Measurements from ENCODE around the gene CUBN. TPM values are rescaled to one million over a fixed set of nuclear protein-coding genes. Genes with fewer than 3 reads are reported as not detected.

Gene CUBN
- total RNA-seq, 1 experiment from 2014 or later, result 0.46 TPM

DNA sequence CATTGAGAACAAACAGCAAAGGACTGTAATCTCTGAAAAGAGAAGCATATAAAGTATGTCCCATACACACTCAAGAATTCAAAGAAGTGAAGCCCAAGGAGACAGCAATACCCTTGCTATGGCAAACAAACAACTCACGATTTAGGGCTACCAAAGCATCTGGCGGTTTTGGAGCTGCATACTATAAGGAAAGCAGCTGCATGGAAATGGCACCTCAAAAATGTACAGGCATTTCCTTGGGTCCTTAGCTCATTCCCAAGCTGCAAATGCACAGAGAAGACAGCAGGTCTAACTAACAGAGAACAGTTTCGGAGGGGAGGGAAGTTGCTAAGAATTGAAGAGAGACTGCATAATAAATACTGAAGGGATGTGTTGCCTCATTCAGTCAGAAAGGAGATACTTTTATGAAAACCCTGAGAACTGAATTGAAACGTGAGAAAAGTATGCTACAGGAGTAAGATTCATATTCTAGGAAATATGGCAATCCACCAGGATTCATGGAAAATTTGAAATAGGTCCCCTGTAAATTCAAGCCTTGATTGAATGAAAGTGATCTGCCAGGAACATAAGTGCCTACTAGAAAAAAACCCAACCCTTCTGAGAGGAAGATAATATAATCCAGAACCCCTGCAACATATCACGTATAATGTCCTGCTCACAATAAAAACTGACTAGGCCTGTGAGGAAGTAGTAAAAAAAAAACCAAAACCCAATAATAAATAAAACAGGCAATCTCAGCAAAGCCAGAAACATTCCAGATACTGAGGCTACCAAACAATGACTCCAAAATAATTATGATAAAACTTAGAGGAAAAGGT, 36.4 kb downstream of the CUBN start:
- Mint-ChIP-seq H3K27me3 (ENCODE audit: low read depth) (no peaks in the 10 kb centered on the region), H3K4me3 (no peak overlapping the region), H3K4me1 (peaks cover 7% of the 10 kb centered on the region; the same call in 1 of the 2 replicates), H3K27ac (no peak overlapping the region), H3K9me3 (peaks cover 22% of the 10 kb centered on the region), H3K36me3 (no peaks in the 10 kb centered on the region)
- no peak for DNase-seq (ENCODE audit: low spot score)
- ATAC-seq, result no peak
- ChIA-PET POLR2A (no interaction called here), CTCF (no interaction called here)
- TF ChIP-seq NR3C1 (CRISPR knock-in tag; conservative IDR thresholded peaks at IDR 0.05; ENCODE audit: low read depth) (no peak), SMAD4 (CRISPR knock-in tag; IDR thresholded peaks at IDR 0.05) (no peak), NR1H2 (CRISPR knock-in tag; IDR thresholded peaks at IDR 0.05) (no peak)

GRCh38 chr10:17092216-17092944, 37.2 kb downstream of the CUBN start:
- POLR2A ChIA-PET, result no interaction called here
- ATAC-seq (no peak), DNase-seq (ENCODE audit: low spot score) (no peak)
- Mint-ChIP-seq H3K4me1 (peaks cover 7% of the 10 kb centered on the region; the same call in 1 of the 2 replicates), H3K36me3 (no peaks in the 10 kb centered on the region), H3K9me3 (peaks cover 22% of the 10 kb centered on the region), H3K27ac (no peak overlapping the region), H3K4me3 (no peak overlapping the region), H3K27me3 (ENCODE audit: low read depth) (no peaks in the 10 kb centered on the region)
- no peak for TF ChIP-seq USF2 (CRISPR knock-in tag; IDR thresholded peaks at IDR 0.05)
- CTCF ChIA-PET, result no interaction called here

GRCh38 chr10:17088118-17088806, 41.3 kb downstream of the CUBN start:
- TF ChIP-seq ZNF671 (CRISPR knock-in tag; IDR thresholded peaks at IDR 0.05) (no peak), FOXK1 (CRISPR knock-in tag; IDR thresholded peaks at IDR 0.05) (no peak), SP1 (CRISPR knock-in tag; conservative IDR thresholded peaks at IDR 0.05) (no peak)
- no peak overlapping the region for H3K4me3 Mint-ChIP-seq
- H3K4me1 Mint-ChIP-seq, result peaks cover 9% of the 10 kb centered on the region
- POLR2A ChIA-PET, result no interaction called here
- ATAC-seq, result no peak
- no peaks in the 10 kb centered on the region for H3K27me3 Mint-ChIP-seq (ENCODE audit: low read depth)
- no peak for DNase-seq (ENCODE audit: low spot score)
- no peaks in the 10 kb centered on the region for H3K36me3 Mint-ChIP-seq
- CTCF ChIA-PET, result no interaction called here
- H3K27ac Mint-ChIP-seq, result no peak overlapping the region
- peaks cover 6% of the 10 kb centered on the region; the same call in 1 of the 2 replicates for H3K9me3 Mint-ChIP-seq

GRCh38 chr10:17086865-17087367, 42.7 kb downstream of the CUBN start:
- Mint-ChIP-seq H3K4me1 (peaks cover 2% of the 10 kb centered on the region), H3K36me3 (no peaks in the 10 kb centered on the region), H3K27me3 (ENCODE audit: low read depth) (no peaks in the 10 kb centered on the region), H3K27ac (no peak overlapping the region), H3K4me3 (no peak overlapping the region), H3K9me3 (peaks cover 2% of the 10 kb centered on the region; the same call in 1 of the 2 replicates)
- DNase-seq (ENCODE audit: low spot score) (no peak), ATAC-seq (no peak)
- POLR2A ChIA-PET, result no interaction called here
- CTCF ChIA-PET, result no interaction called here
- TF ChIP-seq ZNF138 (CRISPR knock-in tag; conservative IDR thresholded peaks at IDR 0.05) (no peak), ZNF317 (CRISPR knock-in tag; IDR thresholded peaks at IDR 0.05; ENCODE audit: borderline replicate concordance, low read depth) (no peak), GRHL2 (CRISPR knock-in tag; IDR thresholded peaks at IDR 0.05; ENCODE audit: insufficient replicate concordance, severe bottlenecking) (no peak), HMGA2 (CRISPR knock-in tag; IDR thresholded peaks at IDR 0.05) (no peak), ZNF121 (CRISPR knock-in tag; IDR thresholded peaks at IDR 0.05) (no peak), FOXJ3 (CRISPR knock-in tag; IDR thresholded peaks at IDR 0.05; ENCODE audit: borderline replicate concordance) (no peak)
- TF ChIP-seq, protein P1, sequence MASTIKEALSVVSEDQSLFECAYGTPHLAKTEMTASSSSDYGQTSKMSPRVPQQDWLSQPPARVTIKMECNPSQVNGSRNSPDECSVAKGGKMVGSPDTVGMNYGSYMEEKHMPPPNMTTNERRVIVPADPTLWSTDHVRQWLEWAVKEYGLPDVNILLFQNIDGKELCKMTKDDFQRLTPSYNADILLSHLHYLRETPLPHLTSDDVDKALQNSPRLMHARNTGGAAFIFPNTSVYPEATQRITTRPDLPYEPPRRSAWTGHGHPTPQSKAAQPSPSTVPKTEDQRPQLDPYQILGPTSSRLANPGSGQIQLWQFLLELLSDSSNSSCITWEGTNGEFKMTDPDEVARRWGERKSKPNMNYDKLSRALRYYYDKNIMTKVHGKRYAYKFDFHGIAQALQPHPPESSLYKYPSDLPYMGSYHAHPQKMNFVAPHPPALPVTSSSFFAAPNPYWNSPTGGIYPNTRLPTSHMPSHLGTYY (CRISPR knock-in tag; IDR thresholded peaks at IDR 0.05), result no peak

Measured in WTC11 (cell line).